H9 (cell line): ENCODE measurements around the gene SPRR1A. TPM values are rescaled to one million over a fixed set of nuclear protein-coding genes. Genes with fewer than 3 reads are reported as not detected.

Experiments used
- DNase-seq: peaks from one replicate; pipeline ENCODE4 v3.0.0-alpha.2; 2017
- H2AFZ ChIP-seq: one replicate; pipeline ENCODE4 v1.6.1; 2013; ENCODE audit warnings: mild to moderate bottlenecking, low read length, control low read depth, moderate library complexity
- H2AK5ac ChIP-seq: 2 replicates; pipeline ENCODE4 v1.6.1; 2013; ENCODE audit warnings: low read length, control low read depth, mixed read lengths; ENCODE audit not compliant: insufficient read length
- H2BK120ac ChIP-seq: one replicate; pipeline ENCODE4 v1.6.1; 2013; ENCODE audit warnings: low read depth, mild to moderate bottlenecking, low read length, control low read depth, inconsistent platforms; ENCODE audit not compliant: poor library complexity, severe bottlenecking
- H2BK12ac ChIP-seq: 2 replicates; pipeline ENCODE4 v1.6.1; 2013; ENCODE audit warnings: low read length, control low read depth, mixed read lengths, low read depth; ENCODE audit not compliant: insufficient read length
- H2BK15ac ChIP-seq: 2 replicates; pipeline ENCODE4 v1.6.1; 2013; ENCODE audit warnings: low read depth, low read length, control low read depth
- H2BK20ac ChIP-seq: one replicate; pipeline ENCODE4 v1.6.1; 2013; ENCODE audit warnings: low read depth, mild to moderate bottlenecking, low read length, control low read depth, inconsistent platforms; ENCODE audit not compliant: poor library complexity, severe bottlenecking
- H2BK5ac ChIP-seq: 2 replicates; pipeline ENCODE4 v1.6.1; 2013; ENCODE audit warnings: low read length, control low read depth, mixed read lengths; ENCODE audit not compliant: insufficient read length
- H3K14ac ChIP-seq: 2 replicates; pipeline ENCODE4 v1.6.1; 2013; ENCODE audit warnings: low read length, control low read depth; ENCODE audit not compliant: insufficient read depth
- H3K18ac ChIP-seq: 2 replicates; pipeline ENCODE4 v1.6.1; 2013; ENCODE audit warnings: low read depth, mild to moderate bottlenecking, mixed read lengths, low read length, control low read depth; ENCODE audit not compliant: insufficient read length
- H3K23ac ChIP-seq: 2 replicates; pipeline ENCODE4 v1.6.1; 2013; ENCODE audit warnings: low read length, control low read depth, mixed read lengths, low read depth; ENCODE audit not compliant: insufficient read length
- H3K23me2 ChIP-seq: 2 replicates; pipeline ENCODE4 v1.6.1; 2013; ENCODE audit warnings: low read depth, mild to moderate bottlenecking, mixed read lengths, low read length, control low read depth; ENCODE audit not compliant: insufficient read length, poor library complexity, severe bottlenecking
- H3K27ac ChIP-seq: 2 replicates; pipeline ENCODE4 v1.5.1; 2013; ENCODE audit warnings: low read length, control low read depth, mixed read lengths, low read depth; ENCODE audit not compliant: insufficient read length
- H3K27me3 ChIP-seq: 2 replicates; pipeline ENCODE4 v1.6.1; 2013; ENCODE audit warnings: low read length, control low read depth, inconsistent platforms; ENCODE audit not compliant: insufficient read depth
- H3K4ac ChIP-seq: 2 replicates; pipeline ENCODE4 v1.6.1; 2013; ENCODE audit warnings: low read depth, mild to moderate bottlenecking, control low read depth, inconsistent platforms, low read length, moderate library complexity
- H3K4me1 ChIP-seq: 2 replicates; pipeline ENCODE4 v1.6.1; 2013; ENCODE audit warnings: low read length, control low read depth, inconsistent platforms; ENCODE audit not compliant: insufficient read depth
- H3K4me2 ChIP-seq: 2 replicates; pipeline ENCODE4 v1.6.1; 2013; ENCODE audit warnings: low read length, control low read depth, mixed read lengths; ENCODE audit not compliant: insufficient read length, insufficient read depth
- H3K56ac ChIP-seq: 2 replicates; pipeline ENCODE4 v1.6.1; 2013; ENCODE audit warnings: low read depth, mild to moderate bottlenecking, mixed read lengths, low read length, control low read depth; ENCODE audit not compliant: insufficient read length
- H3K79me1 ChIP-seq: 2 replicates; pipeline ENCODE4 v1.6.1; 2013; ENCODE audit warnings: low read depth, mild to moderate bottlenecking, moderate library complexity, low read length, control low read depth, inconsistent platforms; ENCODE audit not compliant: insufficient read depth, poor library complexity, severe bottlenecking
- H3K79me2 ChIP-seq: 2 replicates; pipeline ENCODE4 v1.6.1; 2013; ENCODE audit warnings: low read length, control low read depth, inconsistent platforms; ENCODE audit not compliant: insufficient read depth
- H3K9ac ChIP-seq: 2 replicates; pipeline ENCODE4 v1.6.1; 2013; ENCODE audit warnings: low read length, control low read depth, mixed read lengths; ENCODE audit not compliant: insufficient read length; ENCODE audit errors: extremely low read depth
- H3K9me3 ChIP-seq: one replicate; pipeline ENCODE4 v1.6.1; 2013; ENCODE audit warnings: low read depth, low read length, inconsistent platforms; ENCODE audit not compliant: control insufficient read depth
- H3T11ph ChIP-seq: one replicate; pipeline ENCODE4 v1.6.1; 2013; ENCODE audit warnings: mild to moderate bottlenecking, low read length, control low read depth, inconsistent platforms
- H4K20me1 ChIP-seq: one replicate; pipeline ENCODE4 v1.6.1; 2013; ENCODE audit not compliant: control insufficient read depth, insufficient read length, insufficient read depth
- H4K5ac ChIP-seq: 2 replicates; pipeline ENCODE4 v1.6.1; 2013; ENCODE audit warnings: low read depth, mild to moderate bottlenecking, mixed read lengths, low read length, control low read depth; ENCODE audit not compliant: insufficient read length
- H4K8ac ChIP-seq: replicated peaks from 2 replicates; pipeline ENCODE4 v1.6.1; 2013; ENCODE audit warnings: low read length, control low read depth, mixed read lengths, low read depth; ENCODE audit not compliant: insufficient read length
- H4K91ac ChIP-seq: 2 replicates; pipeline ENCODE4 v1.6.1; 2013; ENCODE audit warnings: low read depth, mild to moderate bottlenecking, moderate library complexity, mixed read lengths, low read length, control low read depth; ENCODE audit not compliant: insufficient read length
- H3K27ac Mint-ChIP-seq, 3 experiments: 2 replicates in 2 of 3; 3 replicates in 1 of 3; pipeline ENCODE4 v1.8.0; 2020 to 2021; ENCODE audit warnings: mixed read lengths in 3 of 3, mild to moderate bottlenecking in 1 of 3, moderate library complexity in 1 of 3
- H3K27me3 Mint-ChIP-seq: 2 replicates; pipeline ENCODE4 v1.8.0; 2021; ENCODE audit warnings: low read depth, mild to moderate bottlenecking, moderate library complexity, mixed read lengths
- H3K36me3 Mint-ChIP-seq, 3 experiments: 2 replicates in 2 of 3; 3 replicates in 1 of 3; pipeline ENCODE4 v1.8.0; 2020 to 2021; ENCODE audit warnings: low read depth in 3 of 3, mixed read lengths in 3 of 3; ENCODE audit not compliant: insufficient read depth in 1 of 3
- H3K4me1 Mint-ChIP-seq, 2 experiments: 2 replicates each; pipeline ENCODE4 v1.8.0; 2020; ENCODE audit warnings: mixed read lengths in 2 of 2
- H3K4me3 Mint-ChIP-seq, 2 experiments: 2 replicates in 1 of 2; 3 replicates in 1 of 2; pipeline ENCODE4 v1.8.0; 2020 to 2021; ENCODE audit warnings: mild to moderate bottlenecking in 2 of 2, mixed read lengths in 2 of 2, moderate library complexity in 1 of 2
- H3K9me3 Mint-ChIP-seq, 2 experiments: 2 replicates in 1 of 2; 3 replicates in 1 of 2; pipeline ENCODE4 v1.8.0; 2020; ENCODE audit warnings: mild to moderate bottlenecking in 2 of 2, mixed read lengths in 2 of 2, moderate library complexity in 1 of 2
- WGBS: extraction: QIAGEN DNeasy Blood & Tissue Kit; methylation state at CpG from one replicate; pipeline ENCODE4 v1.1.7; 2013; ENCODE audit warnings: missing lambda C conversion rate, low lambda C conversion rate, mixed read lengths; ENCODE audit not compliant: insufficient read length; ENCODE audit errors: extremely low coverage; 5-methylcytosine and 5-hydroxymethylcytosine counted together
- total RNA-seq: library from RNA; stranded (reverse); gene quantifications from 2 replicates; pipeline ENCODE4 v1.2.1, GENCODE V29; 2021
- TF ChIP-seq, protein P1 (sequence below): fragments of 200-600 bp; sonication (generic); conservative IDR thresholded peaks from 3 replicates; pipeline ENCODE4 v1.8.0; 2021; ENCODE audit warnings: antibody characterized with exemption, mild to moderate bottlenecking

Gene SPRR1A
- total RNA-seq, 1 experiment from 2014 or later: not detected

DNA sequence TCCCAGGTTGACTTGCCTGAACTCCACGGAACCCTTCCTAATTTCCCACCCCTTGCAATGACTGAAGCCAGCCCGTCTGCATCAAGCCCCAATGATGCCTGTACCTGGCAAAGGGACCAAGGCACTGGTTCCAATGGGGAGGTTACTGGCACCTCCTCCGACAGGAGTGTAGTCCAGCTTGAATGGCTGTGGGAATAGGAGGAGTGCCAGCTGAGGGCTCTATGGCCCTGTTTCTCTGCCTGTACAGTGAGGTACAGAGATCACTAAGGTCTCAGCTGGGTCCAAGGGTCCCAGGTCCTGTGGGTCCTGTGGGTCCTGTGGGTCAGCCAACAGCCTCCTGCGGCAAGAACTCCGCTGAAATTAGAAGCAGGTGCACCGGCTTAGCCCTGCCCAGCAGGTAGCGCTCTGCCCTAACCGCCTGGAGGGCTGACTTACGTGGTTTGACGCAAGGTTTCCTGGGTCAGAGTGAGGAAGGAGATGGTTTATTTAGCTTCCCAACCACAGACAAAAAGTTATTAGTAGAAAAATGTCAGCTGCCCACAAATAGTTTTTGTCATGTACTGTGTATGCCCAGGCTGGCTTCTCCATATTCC is 23.3 kb upstream of the SPRR1A start:
- Histone ChIP-seq H3K9me3 (no peaks in the 10 kb centered on the region), H3K14ac (no peak overlapping the region), H3T11ph (no peak overlapping the region), H3K4me1 (no peaks in the 10 kb centered on the region), H4K91ac (no peak overlapping the region), H3K79me2 (no peaks in the 10 kb centered on the region), H4K20me1 (no peaks in the 10 kb centered on the region), H2AFZ (no peak overlapping the region), H2BK15ac (no peak overlapping the region), H4K8ac (no peak overlapping the region), H3K23ac (no peak overlapping the region), H3K4me2 (no peak overlapping the region), H3K18ac (no peak overlapping the region), H4K5ac (no peak overlapping the region), H2BK20ac (no peak overlapping the region), H2BK120ac (no peak overlapping the region), H2AK5ac (no peak overlapping the region), H3K23me2 (no peaks in the 10 kb centered on the region), H2BK5ac (no peak overlapping the region), H3K27me3 (no peaks in the 10 kb centered on the region), H3K27ac (no peak overlapping the region), H3K56ac (no peak overlapping the region), H3K4ac (no peak overlapping the region), H3K9ac (no peak overlapping the region), H2BK12ac (no peak overlapping the region), H3K79me1 (no peaks in the 10 kb centered on the region)
- Mint-ChIP-seq H3K9me3 (peaks cover 0 to 25% of the 10 kb centered on the region in 2 experiments; a peak in 4 of 5 replicates), H3K27ac (no peak overlapping the region; a peak in 1 of 7 replicates), H3K4me1 (no peaks in the 10 kb centered on the region), H3K4me3 (no peak overlapping the region), H3K36me3 (no peaks in the 10 kb centered on the region), H3K27me3 (peaks cover 2% of the 10 kb centered on the region; the same call in 1 of the 2 replicates)
- DNase-seq: peak; percentile 27
- WGBS: no CpG with 5 or more reads among the region's 10 CpGs
- TF ChIP-seq, protein P1, sequence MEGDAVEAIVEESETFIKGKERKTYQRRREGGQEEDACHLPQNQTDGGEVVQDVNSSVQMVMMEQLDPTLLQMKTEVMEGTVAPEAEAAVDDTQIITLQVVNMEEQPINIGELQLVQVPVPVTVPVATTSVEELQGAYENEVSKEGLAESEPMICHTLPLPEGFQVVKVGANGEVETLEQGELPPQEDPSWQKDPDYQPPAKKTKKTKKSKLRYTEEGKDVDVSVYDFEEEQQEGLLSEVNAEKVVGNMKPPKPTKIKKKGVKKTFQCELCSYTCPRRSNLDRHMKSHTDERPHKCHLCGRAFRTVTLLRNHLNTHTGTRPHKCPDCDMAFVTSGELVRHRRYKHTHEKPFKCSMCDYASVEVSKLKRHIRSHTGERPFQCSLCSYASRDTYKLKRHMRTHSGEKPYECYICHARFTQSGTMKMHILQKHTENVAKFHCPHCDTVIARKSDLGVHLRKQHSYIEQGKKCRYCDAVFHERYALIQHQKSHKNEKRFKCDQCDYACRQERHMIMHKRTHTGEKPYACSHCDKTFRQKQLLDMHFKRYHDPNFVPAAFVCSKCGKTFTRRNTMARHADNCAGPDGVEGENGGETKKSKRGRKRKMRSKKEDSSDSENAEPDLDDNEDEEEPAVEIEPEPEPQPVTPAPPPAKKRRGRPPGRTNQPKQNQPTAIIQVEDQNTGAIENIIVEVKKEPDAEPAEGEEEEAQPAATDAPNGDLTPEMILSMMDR: peak; percentile 68
